LNCaP clone FGC (cell line): ENCODE results near the gene SCAF4.

Experiments
- DNase-seq: peaks from one replicate; pipeline ENCODE4 v3.0.0-alpha.2; 2011; ENCODE audit warnings: low read depth
- H3K4me3 ChIP-seq: 2 replicates; pipeline ENCODE4 v1.5.1; 2011; ENCODE audit warnings: mild to moderate bottlenecking, low read depth, low read length, control low read depth
- CTCF ChIP-seq: IDR thresholded peaks from 2 replicates; pipeline ENCODE4 v1.5.1; 2012; ENCODE audit warnings: mild to moderate bottlenecking; ENCODE audit not compliant: control insufficient read depth, insufficient read depth; ENCODE audit errors: extremely low read depth

Gene SCAF4

GRCh38 chr21:31682620-31683019, 49.3 kb downstream of the SCAF4 start:
- no peak for TF ChIP-seq CTCF
- DNase-seq = no peak
- no peak overlapping the region for H3K4me3 ChIP-seq

DNA sequence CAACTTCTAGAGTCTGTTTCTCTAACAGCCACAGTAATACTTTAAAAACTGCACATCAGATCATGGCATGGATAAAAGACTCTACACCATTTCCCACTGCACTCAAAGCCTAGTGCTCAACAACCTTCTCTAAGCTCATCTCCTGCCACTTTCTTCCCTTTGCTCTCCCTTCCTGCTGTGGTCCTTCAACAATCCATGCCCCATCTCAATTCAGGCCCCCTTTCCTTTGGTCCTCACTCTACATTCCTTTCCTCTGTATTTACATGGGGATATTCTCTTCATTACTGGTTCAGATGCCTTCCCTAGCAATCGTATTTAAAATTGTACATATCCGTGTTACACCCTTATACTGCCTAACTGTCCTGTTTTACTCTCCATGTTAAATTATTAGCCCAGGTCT, 53.4 kb downstream of the SCAF4 start:
- no peak for DNase-seq
- TF ChIP-seq CTCF = no peak
- H3K4me3 ChIP-seq = no peak overlapping the region

DNA sequence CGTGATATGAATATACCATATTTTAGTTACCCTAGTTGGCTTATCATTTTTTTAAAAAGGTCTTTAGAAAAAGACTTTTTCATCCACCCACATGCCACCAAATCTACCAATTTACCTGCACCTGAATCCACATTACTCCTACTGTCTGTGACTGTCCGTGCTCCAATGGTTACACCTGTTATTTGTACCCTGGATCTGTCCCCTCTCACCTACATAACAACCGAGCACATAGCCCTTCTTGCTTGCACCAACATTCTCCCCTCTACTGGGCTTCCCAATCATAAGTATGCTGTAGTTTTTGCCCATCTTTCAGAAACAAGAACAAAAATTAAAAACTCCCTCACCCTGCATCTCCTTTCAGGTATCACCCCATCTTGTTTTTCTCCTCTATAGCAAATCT, 54.9 kb downstream of the SCAF4 start:
- no peak overlapping the region for H3K4me3 ChIP-seq
- DNase-seq = no peak
- TF ChIP-seq CTCF = no peak

- DNase-seq = no peak
- H3K4me3 ChIP-seq = no peak overlapping the region
- TF ChIP-seq CTCF = no peak
Observed at GRCh38 chr21:31675960-31676359, 56.0 kb downstream of the SCAF4 start.

DNA sequence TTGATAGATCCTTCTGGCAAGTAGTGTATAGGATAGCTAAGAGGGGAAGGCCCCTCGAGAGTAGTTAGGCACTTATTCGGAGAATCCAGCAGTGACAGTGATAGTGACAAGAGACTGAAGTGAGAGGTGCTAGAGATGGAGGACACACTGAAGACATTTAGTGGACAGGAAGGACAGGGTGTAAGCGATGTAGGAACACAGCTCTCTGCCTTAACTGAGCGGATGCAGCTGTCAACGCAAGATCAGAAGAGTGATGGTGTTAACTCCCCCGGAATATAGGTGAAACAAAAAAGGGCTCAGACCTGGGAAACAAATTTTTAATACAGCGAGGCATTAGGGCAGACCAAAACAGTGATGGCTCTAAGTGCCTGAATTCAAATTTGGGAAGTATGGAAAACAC, 56.6 kb downstream of the SCAF4 start:
- no peak for TF ChIP-seq CTCF
- H3K4me3 ChIP-seq = no peak overlapping the region
- no peak for DNase-seq

DNA sequence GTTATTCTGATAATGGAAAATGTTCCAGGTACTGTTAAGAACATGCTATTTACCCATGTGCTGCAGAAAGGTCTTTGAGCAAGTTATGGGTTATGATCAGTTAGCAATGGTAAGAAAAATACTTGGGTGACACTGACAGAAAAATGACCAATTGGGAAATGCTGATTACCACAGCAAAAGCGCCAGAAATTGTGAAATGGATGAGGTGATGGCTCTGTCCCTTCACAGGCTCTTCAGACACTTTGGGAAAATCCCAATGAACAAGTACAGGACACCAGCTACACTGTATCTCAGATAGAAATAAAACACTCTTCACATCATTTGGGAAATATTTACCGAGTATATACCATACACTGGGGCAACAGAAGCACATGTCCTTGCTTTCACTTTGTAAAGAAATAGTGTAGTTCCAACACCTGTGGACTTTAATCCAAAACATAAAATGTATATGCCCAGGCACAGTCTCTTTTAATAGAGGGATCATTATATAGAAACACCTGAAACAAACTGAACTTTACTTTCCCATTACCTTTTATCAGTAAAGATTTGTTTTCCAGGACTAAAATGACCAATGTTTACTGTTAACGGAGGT, 58.5 kb downstream of the SCAF4 start:
- TF ChIP-seq CTCF = no peak
- no peak for DNase-seq
- H3K4me3 ChIP-seq = no peak overlapping the region

- H3K4me3 ChIP-seq = no peak overlapping the region
- no peak for TF ChIP-seq CTCF
- DNase-seq = no peak
Observed at GRCh38 chr21:31671931-31672330, 60.0 kb downstream of the SCAF4 start.
